HFFc6 (cell line): ENCODE results near the gene OSBPL2. TPM values are rescaled to one million over a fixed set of nuclear protein-coding genes. Genes with fewer than 3 reads are reported as not detected.

Source experiments
- DNase-seq: peaks from one replicate; pipeline ENCODE4 v3.0.0-alpha.2; 2018
- H3K27ac Mint-ChIP-seq: 2 replicates; pipeline ENCODE4 v1.8.0; 2020; ENCODE audit warnings: mild to moderate bottlenecking, mixed read lengths
- H3K27me3 Mint-ChIP-seq: 2 replicates; pipeline ENCODE4 v1.8.0; 2021; ENCODE audit warnings: mild to moderate bottlenecking, moderate library complexity, mixed read lengths; ENCODE audit not compliant: insufficient read depth
- H3K36me3 Mint-ChIP-seq: 2 replicates; pipeline ENCODE4 v1.8.0; 2021; ENCODE audit warnings: low read depth, mixed read lengths
- H3K4me1 Mint-ChIP-seq: 2 replicates; pipeline ENCODE4 v1.8.0; 2020; ENCODE audit warnings: low read depth, mixed read lengths
- H3K4me3 Mint-ChIP-seq: 2 replicates; pipeline ENCODE4 v1.8.0; 2020; ENCODE audit warnings: mild to moderate bottlenecking, moderate library complexity, mixed read lengths
- H3K9me3 Mint-ChIP-seq: 2 replicates; pipeline ENCODE4 v1.8.0; 2020; ENCODE audit warnings: mild to moderate bottlenecking, mixed read lengths
- CTCF ChIP-seq: fragments of 200-600 bp; sonication (generic); IDR thresholded peaks from 2 replicates; pipeline ENCODE4 v1.5.0; 2021; ENCODE audit warnings: antibody characterized with exemption, mild to moderate bottlenecking
- total RNA-seq, 6 experiments: library from RNA; stranded (reverse); fragmentation: NEBNext Ultra II Directional; extraction: Animal tissue kit (Norgen Biotek cat#: 25700); gene quantifications; 2 replicates in 1 of 6; 3 replicates in 5 of 6; pipeline ENCODE4 v1.2.3, GENCODE V29; 2021

Gene OSBPL2
- total RNA-seq, 6 experiments from 2014 or later = 32.2 to 37.6 (median 33.5) TPM

GRCh38 chr20:62296724-62297448, 58.6 kb downstream of the OSBPL2 start:
- no peaks in the 10 kb centered on the region; the same call in none of the 2 replicates for H3K27me3 Mint-ChIP-seq
- DNase-seq = no peak
- H3K27ac Mint-ChIP-seq = no peak overlapping the region
- H3K4me3 Mint-ChIP-seq = no peak overlapping the region
- H3K36me3 Mint-ChIP-seq = peaks cover 5% of the 10 kb centered on the region
- H3K9me3 Mint-ChIP-seq = no peaks in the 10 kb centered on the region
- 0 out of 2 replicates have a peak, but pooled peaks cover 9% of the 10 kb centered on the region for H3K4me1 Mint-ChIP-seq
- TF ChIP-seq CTCF = no peak

- TF ChIP-seq CTCF = no peak; the same call in 1 of the 2 replicates
- Mint-ChIP-seq H3K27me3 (no peaks in the 10 kb centered on the region; the same call in none of the 2 replicates), H3K4me1 (0 out of 2 replicates have a peak, but pooled peaks cover 11% of the 10 kb centered on the region)
Observed at GRCh38 chr20:62297449-62298227, 59.3 kb downstream of the OSBPL2 start.

GRCh38 chr20:62298577-62299249, 60.4 kb downstream of the OSBPL2 start:
- DNase-seq = no peak
- peaks cover 12% of the 10 kb centered on the region; the same call in 1 of the 2 replicates for H3K4me1 Mint-ChIP-seq

More at GRCh38 chr20:62297449-62298227, 59.3 kb downstream of the OSBPL2 start:
- Mint-ChIP-seq H3K4me3 (no peak overlapping the region), H3K9me3 (no peaks in the 10 kb centered on the region), H3K27ac (no peak overlapping the region), H3K36me3 (peaks cover 5% of the 10 kb centered on the region)
- DNase-seq = no peak

GRCh38 chr20:62299666-62300236, 61.4 kb downstream of the OSBPL2 start:
- no peak for DNase-seq
- H3K27ac Mint-ChIP-seq = no peak overlapping the region
- no peaks in the 10 kb centered on the region for H3K9me3 Mint-ChIP-seq
- H3K4me3 Mint-ChIP-seq = no peak overlapping the region
- H3K36me3 Mint-ChIP-seq = peaks cover 10% of the 10 kb centered on the region
- TF ChIP-seq CTCF = no peak
- H3K4me1 Mint-ChIP-seq = peaks cover 23% of the 10 kb centered on the region
- H3K27me3 Mint-ChIP-seq = no peaks in the 10 kb centered on the region; the same call in none of the 2 replicates

More at GRCh38 chr20:62298577-62299249, 60.4 kb downstream of the OSBPL2 start:
- Mint-ChIP-seq H3K36me3 (peaks cover 8% of the 10 kb centered on the region), H3K9me3 (no peaks in the 10 kb centered on the region), H3K27ac (no peak overlapping the region), H3K27me3 (no peaks in the 10 kb centered on the region; the same call in none of the 2 replicates), H3K4me3 (no peak overlapping the region)
- TF ChIP-seq CTCF = no peak

GRCh38 chr20:62300319-62300718, 62.0 kb downstream of the OSBPL2 start:
- Mint-ChIP-seq H3K4me3 (no peak overlapping the region), H3K27ac (no peak overlapping the region), H3K4me1 (peaks cover 28% of the 10 kb centered on the region), H3K36me3 (peaks cover 10% of the 10 kb centered on the region), H3K27me3 (no peaks in the 10 kb centered on the region; the same call in 1 of the 2 replicates), H3K9me3 (no peaks in the 10 kb centered on the region)
- DNase-seq = no peak
- no peak for TF ChIP-seq CTCF
